Measurements from ENCODE around the gene AGO3.
"Not testable (repeated sequence)": the region's sequence is repeated elsewhere in the genome, so short reads cannot be mapped to it uniquely, and the experiment has no call there.

The AGO3 gene

GRCh38 chr1:35925741-35926140 is 5.2 kb upstream of the AGO3 start:
- DNase-seq = peak; percentile 21

GRCh38 chr1:35927472-35927871 is 3.4 kb upstream of the AGO3 start:
- DNase-seq = no peak

GRCh38 chr1:35929730-35930592 is 944 bp upstream of the AGO3 start:
- DNase-seq = peak; percentile 58

GRCh38 chr1:35931446-35932157 is 697 bp downstream of the AGO3 start:
- peak; percentile 6 for DNase-seq

- DNase-seq = no peak
Observed at GRCh38 chr1:35932158-35932636, 1.3 kb downstream of the AGO3 start.

GRCh38 chr1:35932941-35933340 is 2.0 kb downstream of the AGO3 start:
- no peak for DNase-seq

GRCh38 chr1:35935442-35936388 is 4.8 kb downstream of the AGO3 start:
- peak; percentile 1 for DNase-seq

GRCh38 chr1:35936838-35937237 is 5.9 kb downstream of the AGO3 start:
- no peak for DNase-seq

- DNase-seq = no peak
Observed at GRCh38 chr1:35939484-35939883, 8.6 kb downstream of the AGO3 start.

GRCh38 chr1:35945327-35945726 is 14.4 kb downstream of the AGO3 start:
- no peak for DNase-seq

GRCh38 chr1:35947547-35947946 is 16.6 kb downstream of the AGO3 start:
- no peak for DNase-seq

GRCh38 chr1:35958558-35958957 is 27.7 kb downstream of the AGO3 start:
- no peak for DNase-seq

- no peak for DNase-seq
Observed at GRCh38 chr1:35959304-35959703, 28.4 kb downstream of the AGO3 start.

- DNase-seq = no peak
Observed at GRCh38 chr1:35962952-35963351, 32.0 kb downstream of the AGO3 start.

GRCh38 chr1:35964277-35964676 is 33.4 kb downstream of the AGO3 start:
- DNase-seq = not testable (repeated sequence)

GRCh38 chr1:35968396-35968795 is 37.5 kb downstream of the AGO3 start:
- no peak for DNase-seq

GRCh38 chr1:35971601-35972000 is 40.7 kb downstream of the AGO3 start:
- DNase-seq = no peak

- peak; percentile 4 for DNase-seq
Observed at GRCh38 chr1:35972631-35973030, 41.7 kb downstream of the AGO3 start.

GRCh38 chr1:35980090-35980489 is 49.2 kb downstream of the AGO3 start:
- DNase-seq = no peak

GRCh38 chr1:35988237-35988636 is 57.3 kb downstream of the AGO3 start:
- no peak for DNase-seq

- peak; percentile 20 for DNase-seq
Observed at GRCh38 chr1:36006941-36007500, 76.1 kb downstream of the AGO3 start.

GRCh38 chr1:36007741-36008140 is 76.8 kb downstream of the AGO3 start:
- DNase-seq = no peak
